ENCODE measurements around the gene DHFR.
"Not testable (repeated sequence)": the region's sequence is repeated elsewhere in the genome, so short reads cannot be mapped to it uniquely, and the experiment has no call there.

DHFR gene

DNA sequence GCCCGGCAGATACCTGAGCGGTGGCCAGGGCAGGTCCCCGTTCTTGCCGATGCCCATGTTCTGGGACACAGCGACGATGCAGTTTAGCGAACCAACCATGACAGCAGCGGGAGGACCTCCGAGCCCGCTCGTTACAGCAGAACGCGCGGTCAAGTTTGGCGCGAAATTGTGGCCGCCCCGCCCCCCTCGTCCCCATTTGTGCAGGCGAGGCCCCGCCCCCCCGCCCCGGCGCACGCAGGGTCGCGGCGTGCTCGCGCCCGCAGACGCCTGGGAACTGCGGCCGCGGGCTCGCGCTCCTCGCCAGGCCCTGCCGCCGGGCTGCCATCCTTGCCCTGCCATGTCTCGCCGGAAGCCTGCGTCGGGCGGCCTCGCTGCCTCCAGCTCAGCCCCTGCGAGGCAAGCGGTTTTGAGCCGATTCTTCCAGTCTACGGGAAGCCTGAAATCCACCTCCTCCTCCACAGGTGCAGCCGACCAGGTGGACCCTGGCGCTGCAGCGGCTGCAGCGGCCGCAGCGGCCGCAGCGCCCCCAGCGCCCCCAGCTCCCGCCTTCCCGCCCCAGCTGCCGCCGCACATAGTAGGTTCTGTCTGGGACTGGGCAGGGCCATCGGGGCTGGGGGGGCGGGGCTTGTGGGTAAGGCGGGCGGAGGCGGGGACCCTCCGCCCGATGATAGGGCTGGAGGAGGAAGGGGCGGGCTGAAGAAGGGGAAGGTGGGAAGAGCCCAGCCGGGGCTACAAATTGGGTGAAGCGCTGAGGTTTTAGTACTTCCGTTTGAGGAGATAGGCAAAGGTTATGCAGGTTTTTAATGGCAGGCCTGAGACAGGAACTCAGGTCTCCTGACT, at the start of gene DHFR, which contains the start of gene MSH3:
Gene DHFR, minus strand, starts transcription at position 593 of the 840 bp plus-strand sequence. Its CDS starts 494 bp downstream, at position 99.
Gene MSH3, plus strand, starts transcription at position 262 of the 840 bp plus-strand sequence. Its CDS starts 76 bp downstream, at position 338.
- DNase-seq (ENCODE audit: low read depth in 2 of 2): peak; percentile 75 to 81

DNA sequence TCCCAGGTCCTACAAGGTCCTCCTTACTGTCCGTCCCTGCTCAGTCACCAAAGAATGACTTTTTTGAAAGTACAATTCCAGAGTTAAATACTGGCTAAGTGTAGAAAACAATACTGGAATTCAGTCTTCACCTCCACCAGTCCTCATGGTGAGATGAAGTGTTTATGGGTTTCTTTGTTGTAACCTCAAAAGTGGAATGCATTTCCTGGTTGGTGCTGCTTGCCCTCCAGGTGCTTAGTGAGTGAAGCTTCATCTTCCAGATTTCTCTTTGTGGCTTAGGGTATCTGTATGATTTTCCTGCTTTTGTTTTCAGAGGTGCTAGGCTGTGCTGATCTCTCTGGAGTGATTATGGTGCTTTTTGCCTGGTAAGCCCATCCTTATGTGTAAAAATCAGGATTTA, 49.4 kb upstream of the DHFR start:
- no peak for DNase-seq (ENCODE audit: low read depth in 2 of 2)

DNA sequence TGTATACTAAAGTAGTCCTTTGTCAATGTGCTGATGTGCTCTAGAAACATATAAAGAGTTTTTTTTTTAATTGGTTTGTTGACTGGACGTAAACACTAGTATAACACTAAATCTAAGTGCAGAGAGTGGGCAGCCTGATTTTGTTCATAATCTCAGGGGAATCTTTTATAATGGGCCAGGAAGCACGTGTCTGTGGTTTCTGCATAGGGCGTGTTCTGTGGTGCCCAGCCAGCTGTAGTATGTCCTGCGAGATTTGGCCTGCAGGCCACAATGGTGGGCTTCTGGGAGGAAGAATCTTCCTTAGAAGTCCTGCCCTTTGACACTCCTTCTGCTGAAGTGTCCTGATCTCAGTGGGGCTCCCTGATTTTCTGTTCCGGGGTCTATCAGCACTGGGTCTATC, 49.0 kb upstream of the DHFR start:
- no peak for DNase-seq (ENCODE audit: low read depth in 2 of 2)

DNA sequence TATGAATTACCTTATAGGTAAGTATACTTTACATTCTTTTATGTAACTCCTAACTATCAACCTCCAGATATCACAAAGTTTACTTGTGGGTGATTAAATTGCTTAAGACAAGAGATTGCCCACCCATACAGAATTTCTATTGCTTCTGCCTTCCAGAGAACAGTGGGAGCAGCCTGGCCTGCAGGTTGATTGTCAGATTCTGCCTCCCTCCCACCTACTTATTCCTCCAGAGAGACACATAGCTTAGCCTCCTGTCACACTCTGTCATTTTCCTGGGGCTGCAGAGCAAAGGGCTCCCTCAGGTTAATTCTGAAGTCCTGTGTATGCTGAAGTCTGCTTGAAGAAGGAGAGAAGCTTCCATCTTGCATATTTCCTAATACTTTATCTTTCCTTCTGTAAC, 48.5 kb upstream of the DHFR start:
- no peak for DNase-seq (ENCODE audit: low read depth in 2 of 2)

DNA sequence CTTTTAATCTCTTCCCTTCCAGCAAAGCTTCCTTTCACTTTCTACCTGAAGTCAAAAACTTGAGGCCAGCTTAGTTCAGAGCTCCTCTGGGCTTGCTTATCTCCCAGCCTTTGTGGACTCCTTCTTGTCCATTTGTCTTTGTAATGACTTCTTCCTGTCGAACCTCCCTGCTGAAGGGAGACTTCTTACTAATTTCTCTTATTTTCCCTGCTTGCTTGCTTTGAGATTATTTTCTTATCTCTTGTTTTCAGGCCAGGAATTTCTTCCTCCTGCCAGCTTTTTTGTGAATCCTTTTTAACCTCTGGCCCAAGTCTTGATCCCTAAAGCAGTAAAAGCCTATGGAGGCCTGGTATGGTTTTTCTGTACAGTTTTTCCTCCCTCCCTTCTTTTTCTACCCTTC, 46.8 kb upstream of the DHFR start:
- DNase-seq (ENCODE audit: low read depth in 2 of 2): no peak

DNA sequence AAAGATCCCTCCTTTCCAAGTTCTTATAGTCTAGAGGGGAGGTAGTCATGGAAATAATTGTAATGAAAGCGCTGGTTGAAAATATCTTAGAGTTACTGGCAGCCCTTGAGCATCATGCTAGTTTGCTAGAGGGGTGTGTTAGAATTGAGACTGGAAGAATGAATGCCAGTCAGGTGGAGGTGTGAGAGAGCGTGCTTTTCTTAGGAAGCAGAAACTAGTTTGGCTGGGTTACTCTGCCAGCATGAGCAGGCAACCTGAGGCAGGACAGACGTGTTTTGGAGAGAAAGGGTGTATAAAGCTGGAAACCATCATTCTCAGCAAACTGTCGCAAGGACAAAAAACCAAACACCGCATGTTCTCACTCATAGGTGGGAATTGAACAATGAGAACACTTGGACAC, 43.6 kb upstream of the DHFR start:
- no peak for DNase-seq (ENCODE audit: low read depth in 2 of 2)

DNA sequence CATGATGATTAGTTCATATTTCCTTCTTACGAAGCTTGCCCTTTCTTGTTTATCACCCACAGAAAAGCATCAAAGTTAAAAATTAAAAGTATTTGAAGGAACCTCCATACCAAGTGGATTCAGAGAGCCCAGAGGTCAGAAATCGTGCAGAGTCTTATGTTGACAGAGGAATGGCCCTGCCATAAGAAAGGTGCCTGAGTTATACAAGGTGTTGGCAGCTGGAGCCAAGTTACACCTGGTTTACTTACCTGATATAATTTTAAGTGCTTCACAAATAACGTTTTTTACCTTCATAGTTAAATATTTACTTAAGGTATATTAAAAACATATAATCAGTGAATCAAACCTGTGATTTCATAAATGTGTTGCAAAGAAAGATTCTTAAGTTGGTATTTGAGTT, 42.3 kb upstream of the DHFR start:
- no peak for DNase-seq (ENCODE audit: low read depth in 2 of 2)

DNA sequence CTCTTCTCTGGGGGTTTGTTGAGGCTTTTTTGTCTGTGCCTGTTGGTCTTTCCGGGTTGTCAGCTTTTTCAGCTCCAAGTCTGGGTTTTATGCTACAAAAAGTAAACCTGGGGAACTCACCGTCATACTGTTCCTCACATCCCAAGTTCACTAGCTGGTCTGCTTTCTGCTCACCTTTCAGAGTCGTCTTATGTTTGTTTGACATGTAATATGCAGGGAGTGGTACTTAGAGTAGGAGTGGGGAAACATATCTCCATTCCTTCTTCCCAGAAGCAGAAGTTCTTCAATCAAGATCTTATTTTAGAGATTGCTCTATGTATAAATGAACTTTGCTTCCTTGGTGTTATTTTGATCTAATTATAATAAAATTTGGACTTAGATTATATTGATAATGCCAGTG, 41.7 kb upstream of the DHFR start:
- DNase-seq (ENCODE audit: low read depth in 2 of 2): no peak

DNA sequence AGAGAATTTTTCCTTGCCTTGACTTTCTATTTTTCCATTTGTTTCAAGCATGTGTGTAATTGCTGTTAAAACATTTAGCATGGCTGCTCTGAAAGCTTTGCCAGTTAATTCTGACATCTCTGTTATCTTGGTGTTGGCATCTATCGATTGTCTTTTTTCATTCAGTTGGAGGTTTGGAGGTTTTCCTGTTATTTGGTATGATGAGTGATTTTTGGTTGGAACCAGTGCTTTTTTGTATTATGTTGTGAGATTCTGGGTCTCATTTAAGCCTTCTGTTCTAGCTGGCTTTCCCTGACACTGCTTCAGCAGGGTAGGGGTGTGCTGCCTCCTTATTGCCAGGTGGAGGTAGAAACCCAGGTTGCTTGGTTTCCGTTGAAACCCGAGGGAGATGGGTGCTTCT, 40.9 kb upstream of the DHFR start:
- DNase-seq (ENCODE audit: low read depth in 2 of 2): no peak

DNA sequence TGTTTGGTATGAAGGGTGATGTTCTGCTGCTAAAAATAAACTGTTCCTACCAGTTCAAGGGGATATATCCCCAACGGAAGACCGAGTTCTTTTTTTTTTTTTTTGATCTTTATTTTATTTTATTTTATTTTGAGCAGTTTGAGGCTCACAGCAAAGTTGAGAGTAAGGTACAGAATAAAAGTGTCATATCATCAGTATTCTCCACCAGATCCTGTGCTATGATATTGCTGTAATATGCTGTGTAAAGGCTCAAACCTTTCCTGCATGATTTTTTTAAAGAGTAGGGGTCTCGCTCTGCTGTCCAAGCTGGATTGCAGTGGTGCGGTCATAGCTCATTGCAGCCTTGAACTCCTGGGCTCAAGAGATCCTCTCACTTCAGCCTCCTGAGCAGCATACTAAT, 34.8 kb upstream of the DHFR start:
- DNase-seq (ENCODE audit: low read depth in 2 of 2): no peak

DNA sequence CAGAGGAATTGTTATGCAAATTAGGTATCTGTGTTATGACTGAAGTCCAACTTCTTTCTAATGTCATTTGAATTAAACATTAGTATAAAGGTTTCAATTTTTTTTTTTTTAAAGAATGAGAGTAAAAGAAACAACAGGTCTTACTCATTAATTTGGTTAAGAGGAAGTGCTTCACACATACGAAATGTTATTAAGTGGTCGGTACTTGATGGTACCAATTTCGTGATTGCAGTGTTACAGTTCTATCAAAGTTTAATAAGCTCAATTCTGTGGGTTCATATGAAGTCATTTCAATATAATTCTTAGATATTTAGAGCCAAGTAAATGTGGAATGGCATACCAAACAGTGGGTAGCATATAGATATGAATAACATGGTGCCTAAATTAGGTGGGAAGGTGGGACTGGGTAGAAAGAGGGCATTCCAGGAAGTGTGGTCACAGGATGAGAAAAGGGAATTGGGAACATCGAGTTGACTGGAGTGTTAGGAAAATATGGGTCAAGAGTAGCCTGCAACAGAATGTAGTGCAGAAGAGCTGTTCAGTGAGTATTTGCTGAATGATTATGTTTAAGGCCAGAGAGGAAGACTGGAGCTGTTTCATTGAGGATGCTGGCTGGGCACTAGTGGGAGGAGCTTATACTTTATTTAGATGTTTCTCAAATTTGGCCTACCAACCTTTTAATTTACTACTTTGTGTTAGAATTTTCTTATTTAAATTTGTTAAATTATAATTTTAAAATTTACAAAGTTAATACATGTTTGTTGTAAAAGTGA, 34.1 kb upstream of the DHFR start:
- no peak for DNase-seq (ENCODE audit: low read depth in 2 of 2)

DNA sequence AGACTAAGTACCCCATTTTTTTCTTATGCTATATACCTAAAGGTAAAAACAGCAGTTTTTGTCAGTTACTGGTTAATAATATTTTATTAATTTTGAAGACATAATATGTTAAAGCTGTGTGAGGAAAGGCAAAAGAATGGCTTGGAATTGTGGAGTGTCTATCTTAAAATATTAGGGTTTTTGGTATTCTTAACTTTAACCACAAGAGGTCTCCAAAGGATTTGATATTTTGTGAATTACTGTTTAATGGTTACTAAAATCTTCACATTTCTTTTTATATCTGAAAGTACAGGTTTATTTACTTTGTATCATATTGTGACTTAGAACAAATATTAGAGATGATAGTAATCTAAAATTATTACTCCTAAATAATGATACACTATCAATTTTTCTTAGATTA, 32.0 kb upstream of the DHFR start:
- no peak for DNase-seq (ENCODE audit: low read depth in 2 of 2)

DNA sequence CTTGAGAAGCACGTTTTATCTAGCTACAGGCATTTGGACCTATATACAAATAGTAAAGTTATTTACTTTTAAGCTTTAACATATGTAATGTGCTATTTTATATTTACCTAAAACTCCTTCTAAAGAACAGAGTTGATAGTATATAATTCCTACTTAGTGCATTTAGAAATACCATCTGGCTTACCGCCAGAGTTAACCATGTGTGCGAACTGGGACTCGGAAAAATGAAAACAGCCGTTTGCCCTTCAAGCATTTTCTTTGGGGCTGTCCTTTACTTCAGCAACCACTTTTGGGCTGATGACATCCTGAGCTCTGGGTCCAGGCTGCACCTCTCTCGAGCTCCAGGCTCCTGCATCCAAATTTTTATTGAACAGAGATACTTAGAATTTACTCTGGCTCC, 21.9 kb upstream of the DHFR start:
- no peak for DNase-seq (ENCODE audit: low read depth in 2 of 2)

DNA sequence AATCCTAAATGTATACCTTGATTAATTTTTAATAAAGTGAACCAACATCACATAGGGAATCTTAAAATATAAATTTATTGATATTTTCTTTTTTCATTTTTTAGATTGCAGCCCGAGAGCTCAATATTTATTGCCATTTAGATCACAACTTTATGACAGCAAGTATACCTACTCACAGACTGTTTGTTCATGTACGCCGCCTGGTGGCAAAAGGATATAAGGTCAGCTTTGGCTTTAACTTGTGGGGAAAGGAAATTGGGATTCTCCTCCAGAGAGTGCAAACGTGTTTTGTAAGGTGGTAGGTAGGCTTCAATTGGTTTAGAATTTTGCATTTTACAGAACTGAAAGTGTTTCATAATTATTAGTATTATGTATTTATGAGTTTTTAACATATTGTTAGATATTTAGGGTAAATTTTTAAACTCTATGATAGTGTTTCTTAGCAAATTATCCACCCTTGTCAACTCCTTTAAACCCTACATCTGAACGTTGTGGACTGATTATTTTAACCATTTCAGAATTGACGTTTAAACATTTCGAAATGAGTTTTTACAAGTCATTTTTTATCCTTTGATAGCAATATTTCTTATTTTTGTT, 17.5 kb upstream of the DHFR start:
- peak; percentile 13 to 40 for DNase-seq (ENCODE audit: low read depth in 2 of 2)

DNA sequence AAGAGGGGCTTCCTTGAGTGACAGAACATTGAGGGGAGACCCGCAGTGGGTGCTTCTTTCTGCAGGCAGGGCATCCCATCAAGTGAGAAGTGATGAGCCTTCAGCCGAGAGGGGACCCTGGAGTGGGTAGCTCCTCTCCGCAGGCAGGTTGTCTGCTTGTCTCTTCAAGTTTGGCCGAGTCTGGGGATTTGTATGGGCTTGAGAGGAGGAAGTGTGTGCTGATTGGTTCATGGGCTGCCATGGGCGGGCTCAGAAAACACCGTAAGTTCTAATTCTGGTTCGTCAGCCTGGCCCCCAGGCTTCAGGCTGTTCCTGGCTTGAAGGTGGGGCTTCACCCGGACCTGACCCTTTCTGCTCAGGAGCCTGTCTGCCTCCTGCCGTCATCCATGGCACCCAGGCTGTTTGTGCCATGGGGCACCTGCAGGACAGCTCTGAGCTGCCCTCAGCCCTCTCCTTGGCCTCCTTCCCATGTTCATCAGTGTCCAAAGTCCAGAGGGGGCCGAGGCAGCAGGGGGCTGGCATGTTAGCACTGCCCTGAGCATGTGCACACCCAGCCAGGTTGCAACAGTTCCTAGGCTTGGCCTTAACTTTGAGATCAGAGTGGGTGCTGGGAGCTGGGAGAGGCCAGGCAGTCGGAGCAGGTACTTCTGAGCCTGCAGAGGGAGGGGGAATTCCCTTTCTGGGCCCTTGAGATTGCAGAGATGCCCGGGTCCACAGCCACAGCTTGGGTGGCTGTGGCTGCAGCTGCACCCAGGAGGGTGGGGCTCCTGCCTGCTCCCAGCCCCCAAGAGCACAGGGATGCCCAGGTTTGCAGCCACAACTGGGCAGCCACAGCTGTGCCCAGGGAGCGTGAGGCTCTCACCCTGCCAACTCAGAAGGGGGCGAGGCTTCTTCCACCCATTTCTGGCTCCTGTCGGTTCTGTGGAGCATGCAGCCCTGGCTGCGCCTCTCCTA, 13.5 kb upstream of the DHFR start:
- no peak for DNase-seq (ENCODE audit: low read depth in 2 of 2)

DNA sequence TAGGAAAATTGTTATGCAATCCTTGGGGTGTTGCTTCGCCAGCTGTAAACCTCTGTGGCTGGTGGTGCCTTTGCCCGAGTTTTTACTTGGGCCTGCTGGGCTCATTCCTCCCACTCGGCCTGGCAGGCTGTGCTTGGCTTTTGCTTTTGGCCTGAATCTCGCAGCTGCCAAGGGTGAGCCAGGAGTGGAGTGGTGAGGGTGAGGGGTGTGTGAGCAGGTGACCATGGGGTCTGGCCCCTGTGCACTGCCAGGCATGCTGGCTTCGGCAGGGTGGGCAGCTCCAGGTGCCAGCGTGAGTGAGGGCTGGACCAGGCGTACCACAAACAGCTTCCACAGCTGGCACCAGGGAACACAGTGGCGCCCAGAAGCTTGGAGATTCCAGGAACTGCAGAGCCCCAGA, 12.6 kb upstream of the DHFR start:
- DNase-seq (ENCODE audit: low read depth in 2 of 2): no peak

DNA sequence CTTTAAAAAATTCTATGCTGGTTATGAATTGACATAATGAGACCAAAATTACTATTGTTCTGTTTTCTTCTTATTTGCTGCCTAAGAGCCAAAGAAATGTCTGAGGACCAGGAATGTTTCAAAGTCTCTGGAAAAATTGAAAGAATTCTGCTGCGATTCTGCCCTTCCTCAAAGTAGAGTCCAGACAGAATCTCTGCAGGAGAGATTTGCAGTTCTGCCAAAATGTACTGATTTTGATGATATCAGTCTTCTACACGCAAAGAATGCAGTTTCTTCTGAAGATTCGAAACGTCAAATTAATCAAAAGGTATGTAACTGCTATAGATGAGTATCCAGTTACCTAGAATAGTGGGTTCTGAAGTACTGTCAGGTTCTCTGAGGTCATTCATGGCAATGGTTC, 10.3 kb upstream of the DHFR start:
- no peak for DNase-seq (ENCODE audit: low read depth in 2 of 2)

DNA sequence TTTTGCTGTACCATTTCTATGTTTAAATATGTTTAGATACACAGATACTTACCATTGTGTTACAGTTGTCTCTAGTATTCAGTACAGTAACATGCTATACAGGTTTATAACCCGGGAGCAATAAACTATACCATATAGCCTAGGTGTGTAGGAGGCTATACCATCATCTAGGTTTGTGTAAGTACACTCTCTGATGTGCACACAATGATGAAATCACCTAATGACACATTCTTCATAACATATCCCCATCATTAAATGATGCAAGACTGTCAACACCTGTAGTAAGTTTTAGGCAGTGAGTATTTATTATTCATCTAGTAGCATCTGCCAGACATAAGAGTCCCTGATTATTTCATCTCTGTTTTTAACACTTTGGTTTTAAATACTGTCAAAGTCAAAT, 7.3 kb upstream of the DHFR start:
- no peak for DNase-seq (ENCODE audit: low read depth in 2 of 2)

DNA sequence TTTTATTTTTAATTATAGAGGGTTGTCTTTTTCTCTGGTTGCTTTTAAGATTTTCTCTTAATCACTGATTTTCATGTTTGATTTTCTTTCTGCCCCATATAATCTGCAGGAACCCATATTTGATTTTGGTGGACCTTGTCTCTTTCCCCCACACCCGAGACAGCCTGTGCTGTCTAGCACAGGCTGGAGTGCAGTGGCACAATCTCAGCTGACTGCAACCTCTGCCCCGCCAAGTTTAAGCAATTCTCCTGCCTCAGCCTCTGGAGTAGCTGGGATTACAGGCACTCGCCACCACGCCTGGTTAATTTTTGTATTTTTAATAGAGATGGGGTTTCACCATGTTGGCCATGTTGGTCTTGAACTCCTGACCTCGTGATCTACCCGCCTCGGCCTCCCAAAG, 5.9 kb upstream of the DHFR start:
- not testable (repeated sequence) for DNase-seq (ENCODE audit: low read depth in 2 of 2)

DNA sequence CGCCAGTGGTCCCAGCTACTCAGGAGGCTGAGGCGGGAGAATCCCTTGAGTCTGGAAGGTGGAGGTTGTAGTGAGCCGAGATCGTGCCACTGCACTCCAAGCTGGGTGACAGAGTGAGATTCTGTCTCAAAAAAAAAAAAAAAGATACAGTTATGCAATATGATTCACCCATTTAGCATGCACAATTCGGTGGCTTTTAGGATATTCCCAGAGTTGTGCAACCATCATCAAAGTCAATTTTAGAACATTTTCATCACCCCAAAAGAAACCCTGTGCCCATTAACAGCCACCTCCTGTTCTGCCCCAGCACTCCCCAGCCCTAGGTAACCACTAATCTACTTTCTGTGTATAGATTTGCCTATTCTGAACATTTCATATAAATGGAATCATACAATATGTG, 4.3 kb upstream of the DHFR start:
- no peak for DNase-seq (ENCODE audit: low read depth in 2 of 2)

DNA sequence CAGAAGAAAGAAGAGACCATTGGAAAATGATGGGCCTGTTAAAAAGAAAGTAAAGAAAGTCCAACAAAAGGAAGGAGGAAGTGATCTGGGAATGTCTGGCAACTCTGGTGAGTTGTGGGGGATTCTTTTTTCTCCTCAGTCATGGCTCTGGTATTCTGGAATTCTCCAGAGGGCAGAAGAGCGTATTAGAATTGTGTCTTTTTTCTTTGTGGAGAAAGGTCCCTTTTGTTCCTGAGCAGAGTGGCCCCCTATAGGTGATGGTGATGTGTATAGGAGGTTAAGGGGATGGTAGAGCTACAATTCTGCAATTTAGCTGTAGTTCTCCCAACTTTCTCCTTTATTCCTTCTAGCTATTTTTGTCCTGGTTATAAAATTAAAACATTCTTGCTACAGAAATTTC, 1.6 kb upstream of the DHFR start:
- no peak for DNase-seq (ENCODE audit: low read depth in 2 of 2)
